Hematopoietic multipotent progenitor cell (in vitro differentiated cells): ENCODE data around the gene LHCGR. TPM values are rescaled to one million over a fixed set of nuclear protein-coding genes. Genes with fewer than 3 reads are reported as not detected.

Experiments used
- small RNA-seq: library from RNA; depleted of rRNA; stranded (forward); fragments of <200 nt; gene quantifications from one replicate; pipeline ENCODE3, GENCODE V24; 2012
- total RNA-seq: library from RNA; depleted of rRNA; stranded (reverse); fragments of >200 nt; gene quantifications from one replicate; pipeline ENCODE4 v1.2.3, GENCODE V29; 2012

Gene LHCGR
- total RNA-seq, 1 donor, result not detected

Small RNA genes lying within 50 kb of the gene (small RNA-seq; reads per million reads assigned to genes)
- gene ELOBP3, result not detected

Other genes starting within 250 kb of the LHCGR start
- gene STON1, start 225.6 kb downstream of the LHCGR start, total RNA-seq, result 3.5 TPM
- gene GTF2A1L, start 137.9 kb downstream of the LHCGR start, total RNA-seq, result not detected